GM23338 (cell line): ENCODE measurements around the gene EPHA7. TPM values are rescaled to one million over a fixed set of nuclear protein-coding genes. Genes with fewer than 3 reads are reported as not detected.

Experiments
- ATAC-seq: fragments of 200-7000 bp; cut with Tn5 transposase; 3 replicates; pipeline ENCODE4 v1.9.1; 2020
- DNase-seq: peaks from one replicate; pipeline ENCODE4 v3.0.0-alpha.2; 2015; ENCODE audit warnings: low spot score
- H2AFZ ChIP-seq: fragments of 200-600 bp; sonication (generic); 2 replicates; pipeline ENCODE4 v1.8.0; 2016; ENCODE audit warnings: antibody characterized with exemption, mild to moderate bottlenecking, moderate library complexity
- H3F3A ChIP-seq: fragments of 200-600 bp; sonication (generic); replicated peaks from 2 replicates; pipeline ENCODE4 v1.8.0; 2017; ENCODE audit warnings: antibody characterized with exemption, mixed run types, low read depth
- H3K27ac ChIP-seq: fragments of 200-600 bp; sonication (generic); 2 replicates; pipeline ENCODE4 v1.6.1; 2016; ENCODE audit warnings: low read depth
- H3K27me3 ChIP-seq: fragments of 200-600 bp; sonication (generic); 2 replicates; pipeline ENCODE4 v1.8.0; 2016; ENCODE audit warnings: mild to moderate bottlenecking, mixed run types, moderate library complexity; ENCODE audit not compliant: insufficient read depth
- H3K36me3 ChIP-seq: fragments of 200-600 bp; sonication (generic); 2 replicates; pipeline ENCODE4 v1.8.0; 2016; ENCODE audit warnings: mild to moderate bottlenecking; ENCODE audit not compliant: insufficient read depth
- H3K4me1 ChIP-seq: fragments of 200-600 bp; sonication (generic); 2 replicates; pipeline ENCODE4 v1.8.0; 2016; ENCODE audit warnings: mild to moderate bottlenecking, moderate library complexity; ENCODE audit not compliant: insufficient read depth
- H3K4me2 ChIP-seq: fragments of 200-600 bp; sonication (generic); 2 replicates; pipeline ENCODE4 v1.7.1; 2017; ENCODE audit warnings: mixed run types
- H3K4me3 ChIP-seq: fragments of 200-600 bp; sonication (generic); 2 replicates; pipeline ENCODE4 v1.6.1; 2016; ENCODE audit warnings: mixed run types
- H3K79me2 ChIP-seq: fragments of 200-600 bp; sonication (generic); replicated peaks from 2 replicates; pipeline ENCODE4 v1.8.0; 2017; ENCODE audit warnings: mild to moderate bottlenecking; ENCODE audit not compliant: insufficient read depth
- H3K9me2 ChIP-seq: fragments of 200-600 bp; sonication (generic); 2 replicates; pipeline ENCODE4 v1.8.0; 2017; ENCODE audit not compliant: insufficient read depth
- H4K20me1 ChIP-seq: fragments of 200-600 bp; sonication (generic); replicated peaks from 2 replicates; pipeline ENCODE4 v1.8.0; 2017; ENCODE audit warnings: mild to moderate bottlenecking; ENCODE audit not compliant: insufficient read depth
- H3K27ac Mint-ChIP-seq: 2 replicates; pipeline ENCODE4 v1.8.0; 2020; ENCODE audit warnings: inconsistent platforms, mild to moderate bottlenecking, moderate library complexity, mixed read lengths
- H3K27me3 Mint-ChIP-seq: 3 replicates; pipeline ENCODE4 v1.8.0; 2022; ENCODE audit warnings: low read depth, mild to moderate bottlenecking, moderate library complexity, mixed read lengths, inconsistent platforms; ENCODE audit not compliant: insufficient read depth, poor library complexity
- H3K36me3 Mint-ChIP-seq: 3 replicates; pipeline ENCODE4 v1.8.0; 2021; ENCODE audit warnings: low read depth, mild to moderate bottlenecking, inconsistent platforms, moderate library complexity, mixed read lengths
- H3K4me1 Mint-ChIP-seq: 3 replicates; pipeline ENCODE4 v1.8.0; 2020; ENCODE audit warnings: mild to moderate bottlenecking, inconsistent platforms, mixed read lengths
- H3K4me3 Mint-ChIP-seq: 3 replicates; pipeline ENCODE4 v1.8.0; 2021; ENCODE audit warnings: moderate library complexity, mild to moderate bottlenecking, inconsistent platforms, mixed read lengths
- H3K9me3 Mint-ChIP-seq: 3 replicates; pipeline ENCODE4 v1.8.0; 2020; ENCODE audit warnings: moderate library complexity, mild to moderate bottlenecking, inconsistent platforms, mixed read lengths
- CREB1 ChIP-seq: fragments of 250-450 bp; sonication (Bioruptor Pico); IDR thresholded peaks from 2 replicates; pipeline ENCODE4 v1.5.0; 2020; ENCODE audit warnings: low read depth, mild to moderate bottlenecking, moderate library complexity
- CTCF ChIP-seq, 2 experiments: fragments of 200-600 bp in 1 of 2; sonication (generic) in 1 of 2; conservative IDR thresholded peaks; 2 replicates each; pipeline versions ENCODE4 v1.5.1 to v1.6.1; 2016 to 2017; ENCODE audit warnings: antibody characterized with exemption in 2 of 2, low read depth in 2 of 2, mild to moderate bottlenecking in 2 of 2, moderate library complexity in 1 of 2
- ETS1 ChIP-seq: IDR thresholded peaks from 2 replicates; pipeline ENCODE4 v1.6.1; 2016; ENCODE audit warnings: antibody characterized with exemption
- EZH2 ChIP-seq: fragments of 200-600 bp; sonication (generic); IDR thresholded peaks from one replicate; pipeline ENCODE4 v1.8.0; 2017; ENCODE audit warnings: antibody characterized with exemption, mild to moderate bottlenecking, low read depth; ENCODE audit not compliant: unreplicated experiment
- EZH2phosphoT487 ChIP-seq: fragments of 200-600 bp; sonication (generic); IDR thresholded peaks from one replicate; pipeline ENCODE4 v1.8.1; 2018; ENCODE audit warnings: antibody characterized with exemption; ENCODE audit not compliant: unreplicated experiment
- JUNB ChIP-seq: IDR thresholded peaks from one replicate; pipeline ENCODE4 v1.6.1; 2016; ENCODE audit warnings: antibody characterized with exemption; ENCODE audit not compliant: unreplicated experiment
- NANOG ChIP-seq: IDR thresholded peaks from 2 replicates; pipeline ENCODE4 v1.6.1; 2016; ENCODE audit warnings: antibody characterized with exemption, borderline replicate concordance
- POLR2AphosphoS5 ChIP-seq: IDR thresholded peaks from 2 replicates; pipeline ENCODE4 v1.6.1; 2016; ENCODE audit warnings: antibody characterized with exemption, low read depth
- REST ChIP-seq: IDR thresholded peaks from one replicate; pipeline ENCODE4 v1.6.1; 2018; ENCODE audit warnings: antibody characterized with exemption; ENCODE audit not compliant: unreplicated experiment
- STAT1 ChIP-seq: IDR thresholded peaks from one replicate; pipeline ENCODE4 v1.6.1; 2016; ENCODE audit warnings: antibody characterized with exemption; ENCODE audit not compliant: unreplicated experiment
- ZNF114 ChIP-seq: fragments of 250-450 bp; sonication (Bioruptor Pico); IDR thresholded peaks from 2 replicates; pipeline ENCODE4 v1.5.0; 2020; ENCODE audit warnings: mild to moderate bottlenecking, moderate library complexity
- ZNF331 ChIP-seq: fragments of 250-450 bp; sonication (Bioruptor Pico); IDR thresholded peaks from 2 replicates; pipeline ENCODE4 v1.5.0; 2020; ENCODE audit warnings: low read depth, mild to moderate bottlenecking, moderate library complexity
- polyA plus RNA-seq: library from polyadenylated mRNA; unstranded; fragments of >200 nt; fragmentation: Nextera tagmentation; extraction: Ambion mirVana; gene quantifications from 2 replicates; pipeline ENCODE4 v1.2.1, GENCODE V29; 2016
- total RNA-seq: library from RNA; depleted of rRNA; stranded (reverse); fragments of >200 nt; shearing (Covaris generic); gene quantifications from 2 replicates; pipeline ENCODE4 v1.2.3, GENCODE V29; 2014

EPHA7 gene
- total and polyA plus RNA-seq, 2 experiments from 2014 or later, result 3.3 to 7.3 TPM

- Histone ChIP-seq H4K20me1 (no peaks in the 10 kb centered on the region), H3K27me3 (no peaks in the 10 kb centered on the region), H3K79me2 (no peaks in the 10 kb centered on the region), H2AFZ (no peak overlapping the region), H3K9me2 (no peaks in the 10 kb centered on the region), H3K4me2 (no peak overlapping the region), H3K4me3 (no peak overlapping the region), H3K27ac (no peak overlapping the region), H3K36me3 (no peaks in the 10 kb centered on the region), H3K4me1 (no peaks in the 10 kb centered on the region), H3F3A (no peaks in the 10 kb centered on the region)
- H3K4me3 Mint-ChIP-seq, result no peak overlapping the region
- no peaks in the 10 kb centered on the region for H3K9me3 Mint-ChIP-seq
- TF ChIP-seq POLR2AphosphoS5, result no peak
- TF ChIP-seq CTCF (conservative IDR thresholded peaks at IDR 0.05; ENCODE audit: low read depth in 2 of 2), result no peak
- no peak for TF ChIP-seq JUNB
- no peaks in the 10 kb centered on the region; the same call in 2 of the 3 replicates for H3K4me1 Mint-ChIP-seq
- H3K36me3 Mint-ChIP-seq, result no peaks in the 10 kb centered on the region
- H3K27ac Mint-ChIP-seq, result no peak overlapping the region
- ATAC-seq (no peak), DNase-seq (no peak)
- no peaks in the 10 kb centered on the region for H3K27me3 Mint-ChIP-seq
Observed at GRCh38 chr6:93344333-93344835, 75.0 kb downstream of the EPHA7 start.

GRCh38 chr6:93343476-93343875 lies 75.9 kb downstream of the EPHA7 start:
- no peaks in the 10 kb centered on the region for H3K27me3 Mint-ChIP-seq
- Histone ChIP-seq H4K20me1 (no peaks in the 10 kb centered on the region), H3K9me2 (no peaks in the 10 kb centered on the region), H2AFZ (no peak overlapping the region), H3K27me3 (no peaks in the 10 kb centered on the region), H3K4me1 (no peaks in the 10 kb centered on the region; the same call in 1 of the 2 replicates), H3K4me3 (no peak overlapping the region), H3F3A (no peaks in the 10 kb centered on the region), H3K79me2 (no peaks in the 10 kb centered on the region), H3K36me3 (no peaks in the 10 kb centered on the region), H3K27ac (no peak overlapping the region), H3K4me2 (no peak overlapping the region)
- no peak for DNase-seq
- no peaks in the 10 kb centered on the region for H3K9me3 Mint-ChIP-seq
- H3K4me1 Mint-ChIP-seq, result peaks cover 2% of the 10 kb centered on the region; the same call in 2 of the 3 replicates
- no peak for ATAC-seq
- no peak overlapping the region for H3K4me3 Mint-ChIP-seq
- H3K27ac Mint-ChIP-seq, result no peak overlapping the region
- no peaks in the 10 kb centered on the region for H3K36me3 Mint-ChIP-seq
- TF ChIP-seq EZH2phosphoT487 (no peak), JUNB (no peak), NANOG (no peak), ETS1 (no peak), ZNF114 (CRISPR knock-in tag) (no peak), CTCF (conservative IDR thresholded peaks at IDR 0.05; ENCODE audit: low read depth in 2 of 2) (no peak), CREB1 (no peak), REST (no peak), EZH2 (no peak), ZNF331 (CRISPR knock-in tag) (no peak), STAT1 (no peak)
